Ramos (cell line): Measurements from ENCODE around the gene DNMT1.
"Not testable (repeated sequence)": the region's sequence is repeated elsewhere in the genome, so short reads cannot be mapped to it uniquely, and the experiment has no call there.

Source experiments
- in situ Hi-C: fragments of 300-500 bp; cut with MboI; formaldehyde crosslinking; loops from one replicate; pipeline ENCODE4 v1.14.3; 2022; ENCODE audit warnings: low sequenced_read_pairs; ENCODE audit not compliant: unreplicated experiment

DNMT1 gene

GRCh38 chr19:10223488-10224213 lies 28.9 kb upstream of the DNMT1 start:
- in situ Hi-C loops: no loop called here

GRCh38 chr19:10222201-10222890 lies 27.6 kb upstream of the DNMT1 start:
- in situ Hi-C loops: no loop called here

DNA sequence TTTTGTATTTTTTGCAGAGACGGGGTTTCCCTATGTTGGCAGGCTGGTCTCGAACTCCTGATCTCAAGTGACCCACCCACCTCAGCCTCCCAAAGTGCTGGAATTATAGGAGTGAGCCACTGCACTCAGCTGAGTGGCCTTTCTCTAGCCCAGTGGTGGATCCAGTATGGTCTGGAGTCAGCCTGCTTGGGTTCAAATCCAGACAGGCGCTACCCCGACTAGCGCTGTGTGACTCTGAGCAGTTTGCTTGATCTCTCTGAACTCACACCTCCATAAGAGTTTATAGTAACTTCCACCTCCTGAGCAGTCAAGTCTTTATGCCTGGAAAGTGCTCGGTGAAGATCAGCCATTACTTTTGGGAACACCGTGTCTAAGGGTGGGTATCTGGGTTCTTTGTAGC lies 25.9 kb upstream of the DNMT1 start:
- in situ Hi-C loops: no loop called here

DNA sequence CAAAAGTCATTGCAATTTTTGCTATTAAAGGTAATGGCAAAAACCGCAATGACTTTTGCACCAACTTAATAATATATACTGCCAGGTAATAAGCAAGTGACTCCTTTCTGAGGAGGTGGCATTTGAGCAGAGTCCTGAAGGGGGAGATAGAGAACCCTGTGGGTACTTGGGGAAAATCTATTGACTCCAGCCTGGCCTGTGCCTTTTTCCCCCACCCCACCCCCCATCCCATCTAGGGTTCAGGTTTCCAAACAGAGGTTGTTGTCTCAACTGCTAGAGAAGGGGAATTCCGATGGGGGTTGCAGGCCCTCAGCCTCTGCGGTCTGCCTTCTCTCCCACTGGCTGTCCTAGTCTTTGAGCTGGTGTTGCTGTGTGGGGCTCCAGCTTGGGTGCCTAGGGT lies 24.9 kb upstream of the DNMT1 start:
- in situ Hi-C loops: no loop called here

GRCh38 chr19:10217085-10217484 lies 22.3 kb upstream of the DNMT1 start:
- in situ Hi-C loops: no loop called here

DNA sequence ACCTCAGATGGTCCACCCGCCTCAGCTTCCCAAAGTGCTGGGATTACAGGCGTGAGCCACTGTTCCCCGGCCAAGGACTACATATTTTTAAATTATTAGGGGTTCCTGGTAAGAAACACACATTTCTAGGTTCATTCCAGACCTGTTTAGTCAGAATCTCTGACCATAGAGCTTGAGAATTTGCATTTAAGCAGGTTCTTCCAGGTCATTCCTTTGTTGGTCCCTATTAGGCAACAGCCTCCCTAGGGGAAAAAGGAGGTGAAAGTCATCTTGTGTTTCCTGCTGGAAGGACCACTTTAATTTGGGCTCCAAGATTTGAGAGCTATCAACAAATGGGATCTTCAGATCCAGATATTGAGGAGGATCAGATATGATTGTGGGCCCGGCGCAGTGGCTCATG lies 20.0 kb upstream of the DNMT1 start:
- in situ Hi-C loops: no loop called here

- in situ Hi-C loops: no loop called here
Observed at GRCh38 chr19:10211691-10212090, 16.9 kb upstream of the DNMT1 start.

DNA sequence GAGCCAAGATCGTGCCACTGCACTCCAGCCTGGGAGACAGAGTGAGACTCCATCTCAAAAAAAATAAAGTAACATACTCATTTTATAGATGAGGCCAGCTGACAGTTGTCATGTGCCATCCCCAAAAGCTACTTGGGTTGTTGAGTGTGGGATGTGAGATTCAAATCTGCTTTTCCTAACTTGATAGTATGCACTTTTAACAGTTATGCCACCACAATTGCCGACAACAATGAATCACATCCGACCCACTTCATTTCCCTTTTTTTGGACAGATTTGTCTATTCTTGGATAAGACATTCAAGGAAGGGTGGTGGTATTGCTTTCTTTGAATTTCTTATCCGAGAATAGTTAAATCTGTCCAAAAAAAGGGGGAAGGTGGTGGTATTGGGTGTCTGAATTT lies 16.3 kb upstream of the DNMT1 start:
- in situ Hi-C loops: no loop called here

DNA sequence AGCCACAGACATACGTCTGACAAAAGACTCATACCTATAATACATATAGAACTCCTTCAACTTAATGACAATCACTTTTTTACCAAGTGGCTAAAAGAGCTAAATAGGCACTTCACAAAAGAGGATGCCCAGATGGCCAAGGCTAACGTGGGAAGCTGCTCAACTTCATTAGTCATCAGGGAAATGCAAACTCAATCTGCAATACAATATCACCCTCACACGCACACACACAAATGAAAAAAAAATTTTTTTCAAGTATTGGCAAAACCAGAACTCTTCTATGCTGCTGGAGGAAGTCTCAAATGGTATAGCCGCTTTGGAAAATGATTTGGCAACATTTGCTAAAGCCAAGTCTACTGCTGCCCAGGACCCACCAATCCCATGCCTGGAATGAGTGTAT lies 14.6 kb upstream of the DNMT1 start:
- in situ Hi-C loops: no loop called here

DNA sequence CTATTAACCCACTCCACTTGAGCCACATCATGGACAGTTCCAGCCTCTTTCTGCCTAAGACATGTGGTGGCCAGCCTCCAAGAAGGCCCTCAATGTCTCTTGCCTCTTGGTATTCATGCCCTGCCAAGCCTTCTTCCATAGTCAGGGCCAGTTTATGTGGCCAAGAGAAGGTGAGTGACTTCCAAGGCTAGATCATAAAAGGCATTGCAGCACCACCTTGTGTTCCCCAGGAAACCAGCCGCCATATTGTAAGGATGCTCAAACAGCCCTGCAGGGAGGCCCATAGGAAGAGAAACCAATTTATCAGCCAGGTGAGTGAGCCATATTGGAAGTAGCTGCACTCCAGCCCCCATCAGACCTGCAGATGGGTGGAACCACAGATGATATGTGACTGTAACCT lies 12.3 kb upstream of the DNMT1 start:
- in situ Hi-C loops: no loop called here

- in situ Hi-C loops: no loop called here
Observed at GRCh38 chr19:10206226-10206885, 11.6 kb upstream of the DNMT1 start.

DNA sequence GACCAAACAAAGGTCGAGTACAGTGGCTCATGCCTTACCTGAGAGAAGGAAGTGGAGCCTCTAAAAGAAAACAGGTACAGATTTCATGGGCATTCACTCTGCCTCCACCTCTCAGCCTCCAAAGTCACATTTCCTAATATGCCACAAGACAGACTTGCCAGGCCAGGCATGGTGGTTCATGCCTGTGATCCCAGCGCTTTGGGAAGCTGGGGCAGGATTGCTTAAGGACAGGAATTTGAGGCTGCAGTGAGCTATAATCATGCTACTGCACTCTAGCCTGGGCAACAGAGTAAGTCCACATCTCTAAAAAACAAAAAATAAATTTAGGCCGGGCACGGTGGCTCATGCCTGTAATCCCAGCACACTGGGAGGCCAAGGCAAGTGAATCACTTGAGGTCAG lies 10.9 kb upstream of the DNMT1 start:
- in situ Hi-C loops: no loop called here

DNA sequence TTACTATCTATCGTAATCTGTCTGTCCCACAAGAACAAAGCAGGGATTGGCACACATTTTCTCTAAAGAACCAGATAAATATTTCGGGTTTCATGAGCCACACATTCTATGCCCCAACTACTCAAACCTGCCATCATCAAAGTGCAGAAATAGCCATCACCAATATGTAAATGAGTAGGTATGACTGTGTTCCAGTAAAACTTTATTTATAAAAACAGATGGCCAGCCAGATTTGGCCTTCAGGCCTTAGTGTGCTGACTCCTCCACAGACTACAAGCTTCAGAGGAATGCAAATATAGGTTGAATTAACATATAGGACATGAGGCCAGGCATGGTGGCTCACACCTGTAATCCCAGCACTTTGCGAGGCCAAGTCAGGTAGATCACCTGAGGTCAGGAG lies 8.9 kb upstream of the DNMT1 start:
- in situ Hi-C loops: no loop called here

GRCh38 chr19:10201176-10201575 lies 6.4 kb upstream of the DNMT1 start:
- in situ Hi-C loops: no loop called here

- in situ Hi-C loops: not testable (repeated sequence)
Observed at GRCh38 chr19:10200101-10200500, 5.3 kb upstream of the DNMT1 start.

- in situ Hi-C loops: loop anchor here (5.0 kb wide), 1 partner anchor 48 kb away; no protein-coding TSS in a partner anchor
Observed at GRCh38 chr19:10198889-10199644, 4.3 kb upstream of the DNMT1 start.

DNA sequence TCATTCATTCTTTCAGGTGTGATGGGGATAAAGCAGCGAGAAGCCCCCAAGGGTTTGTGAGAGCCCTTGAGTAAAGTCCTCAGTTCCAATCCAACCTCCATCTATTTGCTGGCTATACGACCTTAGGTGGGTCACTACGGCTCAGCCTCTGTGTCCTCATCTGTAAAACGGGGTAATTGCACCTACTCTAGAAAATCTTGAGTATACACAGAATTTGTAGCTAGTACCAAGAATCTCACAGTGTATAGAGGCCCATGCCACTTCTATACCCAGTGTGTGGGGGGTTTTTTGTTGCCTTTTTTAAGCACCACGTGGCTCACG lies 406 bp upstream of the DNMT1 start:
- in situ Hi-C loops: loop anchor here (5.0 kb wide), 1 partner anchor 52 kb away; no protein-coding TSS in a partner anchor

GRCh38 chr19:10193790-10194499 lies 808 bp downstream of the DNMT1 start:
- in situ Hi-C loops: no loop called here

DNA sequence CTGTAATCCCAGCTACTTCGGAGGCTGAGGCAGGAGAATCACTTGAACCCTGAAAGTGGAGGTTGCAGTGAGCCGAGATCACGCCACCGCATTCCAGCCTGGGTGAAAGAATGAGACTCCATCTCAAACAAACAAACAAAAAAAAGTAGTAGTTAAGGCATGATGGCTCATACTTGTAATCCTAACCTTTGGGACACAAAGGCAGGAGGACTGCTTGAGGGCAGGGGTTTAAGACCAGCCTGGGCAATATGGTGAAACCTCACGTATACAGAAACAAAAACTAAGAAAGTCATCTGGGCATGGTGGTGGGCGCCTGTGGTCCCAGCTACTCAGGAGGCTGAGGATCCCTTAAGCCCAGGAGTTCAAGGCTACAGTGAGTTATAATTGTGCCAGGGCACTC lies 1.8 kb downstream of the DNMT1 start:
- in situ Hi-C loops: no loop called here

GRCh38 chr19:10191347-10191746 lies 3.4 kb downstream of the DNMT1 start:
- in situ Hi-C loops: no loop called here
